Hair follicle dermal papilla cell (primary cell): Measurements from ENCODE around the gene TTC9B. TPM values are rescaled to one million over a fixed set of nuclear protein-coding genes. Genes with fewer than 3 reads are reported as not detected.

Experiments used
- total RNA-seq: library from RNA; depleted of rRNA; stranded (reverse); fragments of >200 nt; gene quantifications from 2 replicates; pipeline ENCODE4 v1.2.3, GENCODE V29; 2012

TTC9B gene
- not detected in 2 replicates for total RNA-seq

GRCh38 chr19:40217934-40218890, at the start of gene TTC9B:
Gene TTC9B, minus strand, starts transcription at chr19:40218384. Its CDS starts 3 bp downstream, at chr19:40218381.

GRCh38 chr19:40190891-40191835, 27.0 kb downstream of the TTC9B start, which contains the start of gene MAP3K10:
Gene MAP3K10, plus strand, starts transcription at chr19:40191426. Its CDS starts 606 bp downstream, at chr19:40192032.

Other genes starting within 250 kb of the TTC9B start
- gene PSMC4, start 247.2 kb downstream of the TTC9B start, total RNA-seq = 97.7 and 108 TPM in 2 replicates
- gene ZNF546, start 221.3 kb downstream of the TTC9B start, total RNA-seq = 3.0 and 4.7 TPM in 2 replicates
- gene ZNF780B, start 162.2 kb downstream of the TTC9B start, total RNA-seq = 12.0 and 16.4 TPM in 2 replicates
- gene ZNF780A, start 127.4 kb downstream of the TTC9B start, total RNA-seq = 11.2 and 13.8 TPM in 2 replicates
- gene MAP3K10, start 27.0 kb downstream of the TTC9B start, total RNA-seq = 9.7 and 12.0 TPM in 2 replicates
- gene CCNP, start 8.3 kb upstream of the TTC9B start, total RNA-seq = 0.16 TPM in 1 of 2 replicates, not detected in the other
- gene AKT2, start 67.0 kb upstream of the TTC9B start, total RNA-seq = 157 and 161 TPM in 2 replicates
- gene C19orf47, start 130.0 kb upstream of the TTC9B start, total RNA-seq = 8.1 and 9.7 TPM in 2 replicates
- gene PLD3, start 130.3 kb upstream of the TTC9B start, total RNA-seq = 332 and 333 TPM in 2 replicates
- gene HIPK4, start 171.8 kb upstream of the TTC9B start, total RNA-seq = 0.12 and 0.49 TPM in 2 replicates
- gene PRX, start 195.0 kb upstream of the TTC9B start, total RNA-seq = 2.8 and 3.1 TPM in 2 replicates
- gene SERTAD1, start 207.6 kb upstream of the TTC9B start, total RNA-seq = 12.8 and 14.0 TPM in 2 replicates
- 37.6 and 44.9 TPM in 2 replicates for gene SERTAD3, start 226.0 kb upstream of the TTC9B start, total RNA-seq
- gene BLVRB, start 247.4 kb upstream of the TTC9B start, total RNA-seq = 85.7 and 89.4 TPM in 2 replicates
- gene SPTBN4, start 248.6 kb upstream of the TTC9B start, total RNA-seq = 2.1 and 2.3 TPM in 2 replicates